AG04450 (cell line): Measurements from ENCODE around the gene CRISP1. TPM values are rescaled to one million over a fixed set of nuclear protein-coding genes. Genes with fewer than 3 reads are reported as not detected.
"Not testable (repeated sequence)": the region's sequence is repeated elsewhere in the genome, so short reads cannot be mapped to it uniquely, and the experiment has no call there.

Experiments
- CTCF ChIA-PET: fragments of 300-600, 350-600 bp; formaldehyde crosslinking; extraction: SDS; loops from one replicate; lab custom pipeline; 2022; ENCODE audit warnings: antibody characterized with exemption, inconsistent platforms; lab: Charles Lee
- POLR2A ChIA-PET: fragments of 350-600 bp; formaldehyde crosslinking; extraction: SDS; loops from one replicate; lab custom pipeline; 2021; ENCODE audit warnings: antibody characterized with exemption, inconsistent platforms; lab: Yijun Ruan, JAX
- DNase-seq: peaks from one replicate; pipeline ENCODE4 v3.0.0-alpha.2; 2011; ENCODE audit warnings: low read depth, low spot score
- H3K27ac ChIP-seq: one replicate; pipeline ENCODE4 v1.5.1; 2012; ENCODE audit warnings: low read depth, low read length, control low read depth
- H3K27me3 ChIP-seq: one replicate; pipeline ENCODE4 v1.6.0; 2012; ENCODE audit warnings: low read length; ENCODE audit not compliant: control insufficient read depth, insufficient read depth
- H3K4me3 ChIP-seq: 2 replicates; pipeline ENCODE4 v1.5.1; 2011; ENCODE audit warnings: mild to moderate bottlenecking, low read depth, low read length, control low read depth
- H3K9me3 ChIP-seq: 2 replicates; pipeline ENCODE4 v1.5.1; 2012; ENCODE audit warnings: low read length; ENCODE audit not compliant: control insufficient read depth, insufficient read depth
- polyA plus RNA-seq: library from polyadenylated mRNA; depleted of rRNA; stranded (reverse); fragments of >200 nt; gene quantifications from 2 replicates; pipeline ENCODE4 v1.2.3, GENCODE V29; 2011
- TF ChIP-seq, protein P1 (sequence below): IDR thresholded peaks from 2 replicates; pipeline ENCODE4 v1.5.1; 2011; ENCODE audit warnings: low read depth, low read length, control low read depth, inconsistent platforms

CRISP1 gene
- polyA plus RNA-seq, 1 experiment = not detected

- H3K9me3 ChIP-seq = peaks cover 7% of the 10 kb centered on the region; the same call in 1 of the 2 replicates
- no peaks in the 10 kb centered on the region for H3K27me3 ChIP-seq
- DNase-seq = no peak
- H3K4me3 ChIP-seq = no peak overlapping the region
- H3K27ac ChIP-seq = no peak overlapping the region
- TF ChIP-seq, protein P1, sequence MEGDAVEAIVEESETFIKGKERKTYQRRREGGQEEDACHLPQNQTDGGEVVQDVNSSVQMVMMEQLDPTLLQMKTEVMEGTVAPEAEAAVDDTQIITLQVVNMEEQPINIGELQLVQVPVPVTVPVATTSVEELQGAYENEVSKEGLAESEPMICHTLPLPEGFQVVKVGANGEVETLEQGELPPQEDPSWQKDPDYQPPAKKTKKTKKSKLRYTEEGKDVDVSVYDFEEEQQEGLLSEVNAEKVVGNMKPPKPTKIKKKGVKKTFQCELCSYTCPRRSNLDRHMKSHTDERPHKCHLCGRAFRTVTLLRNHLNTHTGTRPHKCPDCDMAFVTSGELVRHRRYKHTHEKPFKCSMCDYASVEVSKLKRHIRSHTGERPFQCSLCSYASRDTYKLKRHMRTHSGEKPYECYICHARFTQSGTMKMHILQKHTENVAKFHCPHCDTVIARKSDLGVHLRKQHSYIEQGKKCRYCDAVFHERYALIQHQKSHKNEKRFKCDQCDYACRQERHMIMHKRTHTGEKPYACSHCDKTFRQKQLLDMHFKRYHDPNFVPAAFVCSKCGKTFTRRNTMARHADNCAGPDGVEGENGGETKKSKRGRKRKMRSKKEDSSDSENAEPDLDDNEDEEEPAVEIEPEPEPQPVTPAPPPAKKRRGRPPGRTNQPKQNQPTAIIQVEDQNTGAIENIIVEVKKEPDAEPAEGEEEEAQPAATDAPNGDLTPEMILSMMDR = no peak
- POLR2A ChIA-PET = no interaction called here
- CTCF ChIA-PET = no interaction called here
Measured at GRCh38 chr6:49806145-49806544, 60.2 kb downstream of the CRISP1 start.

DNA sequence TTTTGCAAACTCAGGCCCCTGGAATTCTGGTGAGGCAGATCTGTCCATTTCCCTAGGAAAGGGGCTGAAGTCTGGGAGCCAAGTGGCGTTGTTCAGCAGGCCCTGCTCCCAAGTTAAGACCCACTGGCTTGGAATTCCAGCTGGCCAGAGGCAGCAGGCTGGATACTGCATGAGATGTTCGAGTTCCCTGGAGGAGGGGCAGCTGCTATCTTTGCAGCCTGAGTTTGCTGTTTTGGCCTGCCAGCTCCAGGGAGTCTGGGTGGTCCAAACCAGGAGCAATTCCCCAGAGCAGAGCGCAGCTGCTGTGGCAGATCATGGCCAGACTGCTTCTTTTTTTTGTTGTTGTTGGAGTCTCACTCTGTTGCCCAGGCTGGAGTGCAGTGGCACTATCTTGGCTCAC is 61.1 kb downstream of the CRISP1 start:
- ChIA-PET POLR2A (no interaction called here), CTCF (no interaction called here)
- no peak for DNase-seq
- Histone ChIP-seq H3K9me3 (peaks cover 7% of the 10 kb centered on the region; the same call in 1 of the 2 replicates), H3K27me3 (no peaks in the 10 kb centered on the region), H3K27ac (no peak overlapping the region), H3K4me3 (no peak overlapping the region)
- TF ChIP-seq, protein P1 = no peak

DNA sequence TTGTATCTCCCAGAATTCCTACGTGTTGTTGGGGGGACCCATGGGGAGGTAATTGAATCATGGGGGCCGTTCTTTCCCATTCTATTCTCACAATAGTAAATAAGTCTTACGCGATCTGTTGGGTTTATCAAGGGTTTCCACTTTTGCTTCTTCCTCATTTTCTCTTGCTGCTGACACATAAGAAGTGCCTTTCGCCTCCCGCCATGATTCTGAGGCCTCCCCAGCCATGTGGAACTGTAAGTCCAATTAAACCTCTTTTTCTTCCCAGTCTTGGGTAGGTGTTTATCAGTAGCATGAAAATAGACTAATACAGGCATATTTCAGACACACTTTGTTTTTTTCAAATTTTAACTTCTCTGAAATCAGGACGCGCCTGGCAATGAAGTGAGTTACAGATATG is 64.8 kb downstream of the CRISP1 start:
- CTCF ChIA-PET = no interaction called here
- POLR2A ChIA-PET = no interaction called here
- TF ChIP-seq, protein P1 = no peak
- peaks cover 7% of the 10 kb centered on the region; the same call in 1 of the 2 replicates for H3K9me3 ChIP-seq
- DNase-seq = no peak
- no peak overlapping the region for H3K4me3 ChIP-seq
- no peaks in the 10 kb centered on the region for H3K27me3 ChIP-seq
- no peak overlapping the region for H3K27ac ChIP-seq

- H3K27ac ChIP-seq = no peak overlapping the region
- H3K9me3 ChIP-seq = no peaks in the 10 kb centered on the region
- no peak overlapping the region for H3K4me3 ChIP-seq
- POLR2A ChIA-PET = no interaction called here
- TF ChIP-seq, protein P1 = no peak
- no peaks in the 10 kb centered on the region for H3K27me3 ChIP-seq
- no peak for DNase-seq
- CTCF ChIA-PET = interaction anchor here (1.3 kb wide), 1 partner anchor 50 kb away, joined by 3 read pairs; no protein-coding TSS in a partner anchor
Measured at GRCh38 chr6:49799090-49799489, 67.2 kb downstream of the CRISP1 start.

GRCh38 chr6:49796842-49797455 is 69.4 kb downstream of the CRISP1 start:
- H3K4me3 ChIP-seq, POLR2A ChIA-PET, H3K9me3 ChIP-seq, CTCF ChIA-PET, H3K27me3 ChIP-seq, DNase-seq, H3K27ac ChIP-seq: not testable (repeated sequence)
